Activated T-cell treated with anti-CD3 and anti-CD28 coated beads for 48 hours (primary cell): ENCODE results near the gene YPEL5.
"Not testable (repeated sequence)": the region's sequence is repeated elsewhere in the genome, so short reads cannot be mapped to it uniquely, and the experiment has no call there.

Experiments
- DNase-seq: peaks from one replicate; pipeline ENCODE4 v3.0.0-alpha.2; 2020; ENCODE audit warnings: low read depth

YPEL5 gene

GRCh38 chr2:30136764-30137444 lies 9.9 kb upstream of the YPEL5 start:
- no peak for DNase-seq

GRCh38 chr2:30139131-30139870 lies 7.5 kb upstream of the YPEL5 start:
- no peak for DNase-seq

GRCh38 chr2:30141136-30141535 lies 5.7 kb upstream of the YPEL5 start:
- DNase-seq: no peak

GRCh38 chr2:30144260-30144659 lies 2.5 kb upstream of the YPEL5 start:
- no peak for DNase-seq

- DNase-seq: not testable (repeated sequence)
Measured at GRCh38 chr2:30144951-30145350, 1.9 kb upstream of the YPEL5 start.

GRCh38 chr2:30145826-30146336 lies 926 bp upstream of the YPEL5 start:
- DNase-seq: no peak

GRCh38 chr2:30147196-30147714 lies 448 bp downstream of the YPEL5 start:
- DNase-seq: peak; percentile 31

GRCh38 chr2:30147715-30148610 lies 1.2 kb downstream of the YPEL5 start:
- peak; percentile 74 for DNase-seq

GRCh38 chr2:30148850-30149249 lies 2.0 kb downstream of the YPEL5 start:
- no peak for DNase-seq

- DNase-seq: peak; percentile 4
Measured at GRCh38 chr2:30149513-30149912, 2.7 kb downstream of the YPEL5 start.

- no peak for DNase-seq
Measured at GRCh38 chr2:30149976-30150375, 3.2 kb downstream of the YPEL5 start.

GRCh38 chr2:30150786-30151185 lies 4.0 kb downstream of the YPEL5 start:
- DNase-seq: no peak

- no peak for DNase-seq
Measured at GRCh38 chr2:30152385-30152784, 5.6 kb downstream of the YPEL5 start.

- no peak for DNase-seq
Measured at GRCh38 chr2:30155202-30155601, 8.4 kb downstream of the YPEL5 start.

GRCh38 chr2:30155889-30156658 lies 9.3 kb downstream of the YPEL5 start:
- no peak for DNase-seq

GRCh38 chr2:30157616-30158015 lies 10.8 kb downstream of the YPEL5 start:
- DNase-seq: no peak

- DNase-seq: no peak
Measured at GRCh38 chr2:30159766-30160165, 13.0 kb downstream of the YPEL5 start.

GRCh38 chr2:30161929-30162706 lies 15.3 kb downstream of the YPEL5 start:
- DNase-seq: no peak

GRCh38 chr2:30162806-30163205 lies 16.0 kb downstream of the YPEL5 start:
- DNase-seq: no peak

- no peak for DNase-seq
Measured at GRCh38 chr2:30164131-30164925, 17.5 kb downstream of the YPEL5 start.
